Measurements from ENCODE around the gene FIP1L1.
"Not testable (repeated sequence)": the region's sequence is repeated elsewhere in the genome, so short reads cannot be mapped to it uniquely, and the experiment has no call there.

Gene FIP1L1, protein sequence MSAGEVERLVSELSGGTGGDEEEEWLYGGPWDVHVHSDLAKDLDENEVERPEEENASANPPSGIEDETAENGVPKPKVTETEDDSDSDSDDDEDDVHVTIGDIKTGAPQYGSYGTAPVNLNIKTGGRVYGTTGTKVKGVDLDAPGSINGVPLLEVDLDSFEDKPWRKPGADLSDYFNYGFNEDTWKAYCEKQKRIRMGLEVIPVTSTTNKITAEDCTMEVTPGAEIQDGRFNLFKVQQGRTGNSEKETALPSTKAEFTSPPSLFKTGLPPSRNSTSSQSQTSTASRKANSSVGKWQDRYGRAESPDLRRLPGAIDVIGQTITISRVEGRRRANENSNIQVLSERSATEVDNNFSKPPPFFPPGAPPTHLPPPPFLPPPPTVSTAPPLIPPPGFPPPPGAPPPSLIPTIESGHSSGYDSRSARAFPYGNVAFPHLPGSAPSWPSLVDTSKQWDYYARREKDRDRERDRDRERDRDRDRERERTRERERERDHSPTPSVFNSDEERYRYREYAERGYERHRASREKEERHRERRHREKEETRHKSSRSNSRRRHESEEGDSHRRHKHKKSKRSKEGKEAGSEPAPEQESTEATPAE

DNA sequence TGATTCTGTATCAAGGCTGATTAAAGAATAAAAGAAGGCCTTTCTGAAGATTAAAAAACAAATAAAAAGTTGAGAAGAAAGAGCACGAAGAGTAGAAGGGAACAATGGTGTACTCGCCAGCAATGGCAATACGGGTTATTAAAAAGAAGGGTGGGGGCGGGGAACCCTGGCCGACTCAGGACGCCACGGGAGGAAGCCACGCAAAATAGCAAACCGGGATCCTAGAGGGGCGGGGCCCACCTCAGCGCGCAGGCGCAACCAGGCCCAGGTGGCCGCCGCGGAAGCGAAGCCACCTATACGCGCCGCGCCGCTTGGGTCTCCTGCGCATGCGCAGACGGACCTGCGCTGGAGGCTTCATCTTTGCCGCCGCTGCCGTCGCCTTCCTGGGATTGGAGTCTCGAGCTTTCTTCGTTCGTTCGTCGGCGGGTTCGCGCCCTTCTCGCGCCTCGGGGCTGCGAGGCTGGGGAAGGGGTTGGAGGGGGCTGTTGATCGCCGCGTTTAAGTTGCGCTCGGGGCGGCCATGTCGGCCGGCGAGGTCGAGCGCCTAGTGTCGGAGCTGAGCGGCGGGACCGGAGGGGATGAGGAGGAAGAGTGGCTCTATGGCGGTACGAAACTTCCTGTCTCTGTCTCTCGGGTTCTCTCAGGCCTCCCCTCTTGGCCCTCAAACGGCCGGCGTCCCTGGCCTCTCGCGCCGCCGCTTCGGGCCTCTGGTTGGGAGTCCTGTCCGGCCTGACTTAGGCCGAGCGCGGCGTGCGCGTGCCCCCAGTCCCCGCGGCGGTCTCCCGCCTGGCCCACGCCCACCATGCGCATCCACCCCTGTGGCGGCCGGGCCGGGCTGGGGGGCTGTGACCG, at the start of gene FIP1L1:
Gene FIP1L1 (plus strand): TSS at position 323 of the 852 bp plus-strand sequence. CDS start 198 bp downstream, at position 521.
- DNase-seq: peak; percentile 95

DNA sequence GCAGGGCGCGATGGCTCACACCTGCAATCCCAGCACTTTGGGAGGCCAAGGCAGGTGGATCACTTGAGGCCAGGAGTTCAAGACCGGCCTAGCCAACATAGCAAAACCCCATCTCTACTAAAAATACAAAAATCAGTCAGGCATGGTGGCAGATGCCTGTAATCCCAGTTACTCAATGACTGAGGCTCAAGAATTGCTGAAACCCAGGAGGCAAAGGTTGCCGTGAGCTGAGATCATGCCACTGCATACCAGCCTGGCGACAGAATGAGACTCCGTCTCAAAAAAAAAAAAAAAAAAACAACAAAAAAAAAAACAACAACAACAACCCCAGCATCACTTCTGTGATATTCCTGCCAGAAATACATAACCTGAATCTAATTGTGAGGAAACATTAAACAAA, 42.5 kb upstream of the FIP1L1 start:
- not testable (repeated sequence) for DNase-seq

DNA sequence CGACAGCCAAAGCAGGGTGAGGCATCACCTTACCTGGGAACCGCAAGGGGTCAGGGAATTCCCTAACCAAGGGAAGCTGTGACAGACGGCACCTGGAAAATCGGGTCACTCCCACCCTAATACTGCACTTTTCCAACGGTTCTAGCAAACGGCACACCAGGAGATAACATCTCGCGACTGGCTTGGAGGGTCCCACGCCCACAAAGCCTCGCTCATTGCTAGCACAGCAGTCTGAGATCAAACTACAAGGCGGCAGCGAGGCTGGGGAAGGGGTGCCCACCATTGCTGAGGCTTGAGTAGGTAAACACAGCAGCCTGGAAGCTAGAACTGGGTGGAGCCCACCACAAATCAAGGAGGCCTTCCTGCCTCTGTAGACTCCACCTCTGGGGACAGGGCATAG, 37.3 kb upstream of the FIP1L1 start:
- DNase-seq: not testable (repeated sequence)

DNA sequence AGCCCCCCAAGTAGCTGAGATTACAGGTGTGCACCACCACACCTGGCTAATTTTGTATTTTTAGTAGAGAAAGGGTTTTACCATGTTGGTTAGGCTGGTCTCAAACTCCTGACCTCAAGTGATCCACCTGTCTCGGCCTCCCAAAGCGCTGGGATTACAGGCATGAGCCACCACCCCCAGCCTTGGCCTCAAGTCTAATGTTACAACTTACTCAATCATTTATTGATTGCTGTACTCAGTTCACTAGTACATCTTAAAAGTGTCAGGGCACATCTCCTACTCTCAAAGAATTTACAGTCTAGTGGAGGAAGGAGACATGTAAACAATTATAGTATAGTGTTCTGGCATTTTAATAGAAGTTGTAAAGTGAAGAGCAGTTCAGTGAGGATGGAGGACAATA, 31.0 kb upstream of the FIP1L1 start:
- DNase-seq: not testable (repeated sequence)

DNA sequence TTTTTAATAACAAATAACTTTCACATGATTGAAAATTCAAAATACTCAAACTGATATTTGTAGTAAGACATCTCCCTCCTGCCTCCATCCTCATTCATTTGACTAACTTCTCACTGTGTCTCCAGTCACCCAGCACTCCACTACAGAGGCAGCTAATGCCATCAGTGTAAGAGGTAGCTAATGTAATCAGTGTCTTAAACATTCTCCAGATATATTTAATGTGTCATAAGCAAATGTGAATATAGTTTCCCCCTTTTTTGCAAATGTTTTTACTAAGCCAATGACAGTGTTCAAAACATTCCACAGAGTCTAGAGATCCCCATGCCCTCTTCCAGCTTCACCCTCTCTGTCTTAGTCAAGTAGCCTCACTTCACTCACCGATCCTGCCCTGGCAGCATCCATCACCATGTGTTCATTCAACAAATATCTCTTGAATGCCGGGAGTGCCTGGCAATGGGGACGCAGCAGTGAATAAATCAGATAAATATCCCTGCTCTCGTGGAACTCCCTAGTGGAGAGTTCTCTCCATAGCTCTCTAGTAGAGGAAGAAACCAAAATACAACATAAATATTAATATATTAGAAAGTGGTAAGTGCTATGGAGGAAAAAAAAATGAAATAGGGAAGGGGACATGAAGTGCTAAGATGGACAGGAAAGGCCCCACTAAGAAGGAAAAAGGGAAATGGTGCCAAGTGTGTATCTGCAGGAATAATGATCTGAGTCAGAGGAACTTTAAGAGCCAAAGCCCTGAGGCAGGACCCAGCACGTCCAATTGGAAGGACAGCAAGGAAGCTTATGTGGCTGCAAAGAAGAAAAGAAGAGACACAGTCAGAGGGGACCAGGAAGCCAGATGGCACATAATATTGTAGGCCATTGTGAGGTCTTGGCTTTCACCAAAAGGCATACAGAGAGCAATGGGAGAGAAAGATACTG, 30.3 kb upstream of the FIP1L1 start:
- DNase-seq: no peak

DNA sequence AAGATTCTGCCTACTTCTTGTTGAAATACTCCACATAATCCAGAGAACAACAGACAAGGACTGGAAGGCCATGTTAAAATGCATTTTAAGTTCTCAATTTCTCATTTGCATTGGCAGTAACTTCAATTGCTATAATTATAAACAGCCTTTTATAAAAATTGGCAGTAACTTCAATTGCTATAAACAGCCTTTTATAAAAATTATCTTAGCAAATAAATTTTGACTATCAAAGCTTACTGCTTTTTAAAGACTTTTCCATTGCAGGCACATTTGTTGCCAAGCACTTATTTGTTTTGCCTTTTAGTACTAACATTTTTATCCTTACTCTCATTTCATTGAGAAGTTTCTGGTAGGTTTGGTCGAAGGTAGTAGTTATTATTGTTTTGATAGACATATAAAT, 29.4 kb upstream of the FIP1L1 start:
- peak in 1 of 2 experiments; percentile 53 for DNase-seq

DNA sequence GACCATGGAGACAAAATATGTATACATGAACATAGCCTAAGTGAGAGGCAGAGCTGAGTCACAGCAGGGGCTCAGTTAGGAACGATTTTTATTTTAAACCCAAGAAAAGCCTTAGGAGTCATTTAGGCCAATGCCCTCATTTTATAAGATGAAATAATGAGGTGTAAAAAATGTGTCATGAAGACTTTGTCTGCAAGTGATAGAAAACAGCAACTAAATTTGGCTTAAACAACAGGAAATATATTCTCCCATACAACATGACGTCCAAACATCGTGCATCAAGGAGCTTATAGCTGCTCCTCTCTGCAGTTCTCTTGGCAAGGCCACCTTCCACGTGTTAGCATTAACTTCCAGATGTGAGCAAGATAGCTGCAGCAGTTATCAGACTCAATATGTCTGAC, 28.4 kb upstream of the FIP1L1 start:
- no peak for DNase-seq

DNA sequence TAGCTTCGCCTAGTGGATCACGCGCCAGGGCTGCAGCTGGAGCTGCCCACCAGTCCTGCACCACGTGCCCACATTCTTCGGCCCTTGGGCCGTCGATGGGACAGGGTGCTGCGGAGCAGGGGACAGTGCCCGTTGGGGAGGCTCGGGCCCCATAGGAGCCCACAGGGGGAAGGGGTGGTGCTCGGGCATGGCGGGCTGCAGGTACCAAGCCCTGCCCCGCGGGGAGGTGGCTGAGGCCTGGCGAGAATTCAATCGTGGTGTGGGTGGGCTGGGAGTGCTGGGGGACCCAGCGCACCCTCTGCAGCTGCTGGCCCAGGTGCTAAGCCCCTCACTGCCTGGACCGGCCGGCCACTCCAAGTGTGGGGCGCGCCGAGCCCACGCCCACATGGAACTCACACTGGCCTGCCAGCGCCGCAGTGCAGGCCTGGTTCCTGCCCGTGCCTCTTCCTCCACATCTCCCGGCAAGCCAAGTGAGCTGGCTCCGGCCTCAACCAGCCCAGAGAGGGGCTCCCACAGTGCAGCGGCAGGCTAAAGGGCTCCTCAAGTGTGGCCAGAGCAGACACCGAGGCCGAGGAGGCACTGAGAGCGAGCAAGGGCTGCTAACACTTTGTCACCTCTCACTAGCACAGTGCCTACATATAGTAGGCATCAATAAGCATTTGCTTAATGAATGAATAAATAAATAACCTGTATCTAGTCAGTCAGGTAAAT, 23.3 kb upstream of the FIP1L1 start:
- DNase-seq: no peak

DNA sequence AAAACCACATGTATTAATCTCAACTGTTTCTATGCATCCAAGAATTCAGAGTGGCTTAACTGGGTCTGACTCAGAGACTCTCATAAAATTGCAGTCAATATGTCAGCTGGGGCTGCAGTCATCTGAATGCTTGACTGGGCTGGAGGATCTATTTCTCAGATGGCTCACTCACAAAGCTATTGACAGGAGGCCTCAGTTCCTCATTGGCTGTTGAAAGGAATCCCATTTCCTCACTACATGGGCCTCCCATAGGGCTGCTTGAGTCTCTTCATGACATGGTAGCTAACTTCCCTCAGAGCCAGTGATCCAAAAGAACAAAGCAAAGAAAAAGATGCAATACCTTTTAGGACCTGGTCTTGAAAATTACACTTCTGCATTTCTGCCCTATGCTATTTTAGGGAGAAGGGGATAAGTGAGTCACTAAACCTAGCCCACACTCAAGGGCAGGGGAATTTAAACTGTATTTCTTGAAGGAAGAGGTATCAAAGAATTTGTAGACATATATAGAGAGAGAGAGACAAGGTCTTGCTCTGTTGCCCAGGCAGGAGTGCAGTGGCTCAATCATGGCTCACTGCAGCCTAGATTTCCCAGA, 21.4 kb upstream of the FIP1L1 start:
- DNase-seq: no peak

DNA sequence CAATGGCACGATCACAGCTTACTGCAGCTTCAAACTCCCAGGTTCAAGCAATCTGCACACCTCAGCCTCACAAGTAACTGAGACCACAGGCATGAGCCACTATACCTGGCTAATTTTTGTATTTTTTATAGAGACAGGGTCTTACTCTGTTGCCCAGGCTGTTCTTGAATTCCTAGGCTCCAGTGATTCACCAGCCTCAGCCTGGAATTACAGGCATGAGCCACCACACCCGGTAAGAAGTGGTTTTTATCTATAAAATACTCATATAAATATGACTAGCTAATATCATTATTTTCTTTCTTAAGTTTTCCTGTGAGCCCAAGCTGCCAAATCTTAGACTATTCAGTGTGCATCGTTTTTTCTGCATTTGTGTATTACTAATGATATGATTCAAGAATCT, 16.0 kb upstream of the FIP1L1 start:
- no peak for DNase-seq

DNA sequence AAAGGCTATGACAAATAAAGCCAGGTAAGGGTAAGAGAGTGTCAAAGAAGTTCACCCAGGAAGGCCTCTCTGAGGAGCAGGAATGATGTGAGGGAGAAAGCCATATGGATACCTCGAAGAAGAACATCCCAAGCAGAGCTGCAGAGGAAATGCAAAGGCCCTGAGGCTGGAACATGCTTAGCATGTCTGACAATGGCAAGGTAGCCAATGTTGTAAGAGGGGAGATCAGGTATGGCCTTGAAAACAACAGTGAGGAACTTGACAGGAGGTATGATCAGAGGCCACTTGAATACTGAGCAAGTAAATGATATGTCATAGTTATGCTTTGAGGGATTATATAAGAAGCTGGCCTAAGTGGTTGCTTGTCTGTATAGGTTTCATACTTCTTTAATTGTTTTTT, 15.3 kb upstream of the FIP1L1 start:
- DNase-seq: peak in 1 of 2 experiments; percentile 1

DNA sequence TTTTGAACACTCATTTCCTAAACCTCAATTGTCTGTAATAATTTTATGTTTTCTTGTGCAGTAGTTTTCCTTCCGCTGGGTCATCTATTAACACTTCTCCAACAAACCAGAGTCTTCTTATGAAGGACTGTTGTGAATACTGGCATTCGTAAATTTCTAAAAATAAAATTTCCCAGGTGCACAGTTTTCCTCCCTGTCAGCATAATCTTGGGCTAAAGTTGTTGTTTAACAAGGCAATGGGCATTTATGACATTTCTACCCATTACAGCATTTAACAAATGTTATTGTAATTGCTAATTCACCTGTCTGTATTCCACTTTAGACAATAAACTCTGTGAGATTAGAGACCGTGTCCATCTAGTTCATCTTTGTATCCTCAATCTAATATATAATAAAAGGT, 12.8 kb upstream of the FIP1L1 start:
- no peak for DNase-seq

DNA sequence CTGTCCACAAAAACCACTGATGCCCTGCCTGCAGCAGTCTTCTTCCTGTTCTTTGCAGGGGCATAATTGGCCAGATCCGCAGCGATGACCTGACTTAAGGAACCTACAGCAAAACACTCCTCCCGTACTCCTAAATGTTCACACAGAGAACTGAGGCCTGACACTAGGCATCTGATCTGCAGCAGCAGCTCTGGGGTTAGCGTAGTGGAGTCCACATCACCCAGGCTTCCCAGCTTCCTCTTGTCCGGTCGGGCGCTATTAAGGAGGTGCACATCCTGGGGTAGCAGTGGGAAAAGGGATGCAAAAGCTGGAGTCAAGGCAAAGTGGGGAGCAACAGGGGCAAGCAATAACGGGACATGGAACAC, 12.3 kb upstream of the FIP1L1 start:
- DNase-seq: peak in 1 of 2 experiments; percentile 46

DNA sequence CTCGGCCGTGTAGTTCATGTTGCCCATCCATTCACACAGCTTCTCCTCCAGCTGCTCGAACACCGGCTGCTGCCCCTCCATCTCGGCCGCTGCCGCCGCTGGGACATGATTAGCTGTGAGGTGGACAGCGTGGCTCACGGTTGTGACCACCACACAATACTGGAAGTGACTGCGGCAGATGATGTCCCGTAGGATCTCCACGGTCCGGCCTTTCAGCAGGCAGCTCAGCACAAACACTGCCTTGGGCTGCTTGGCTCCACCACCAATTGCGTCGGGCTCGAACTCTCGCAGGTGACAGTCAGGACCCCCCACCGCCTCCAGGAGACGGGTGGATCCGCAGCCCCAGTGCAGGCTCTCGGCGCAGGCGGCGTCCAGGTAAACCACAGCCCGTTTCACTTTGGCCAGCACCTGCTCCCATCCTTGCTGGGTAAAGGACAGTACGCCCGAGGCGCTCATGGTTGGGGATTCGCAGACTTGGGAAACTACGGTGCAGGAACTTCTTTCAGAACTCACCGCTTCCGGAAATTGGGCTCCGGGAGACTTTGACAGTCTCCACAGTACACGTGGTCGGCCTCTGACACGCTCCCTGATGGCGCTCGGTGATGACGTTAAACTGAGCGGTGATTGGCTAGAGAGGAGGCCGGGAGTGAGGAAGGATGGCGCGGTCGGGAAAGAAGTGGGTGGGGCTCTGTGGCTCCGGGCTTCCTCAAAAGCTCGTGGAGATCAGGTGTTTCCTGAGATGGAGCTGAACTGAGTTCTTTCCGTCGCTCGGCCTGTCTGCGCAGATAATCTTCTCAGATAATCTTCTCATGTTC, 11.7 kb upstream of the FIP1L1 start, which contains the start of gene SCFD2:
Gene SCFD2 (minus strand): TSS at position 576 of the 815 bp plus-strand sequence.
- DNase-seq: peak; percentile 97 to 98

DNA sequence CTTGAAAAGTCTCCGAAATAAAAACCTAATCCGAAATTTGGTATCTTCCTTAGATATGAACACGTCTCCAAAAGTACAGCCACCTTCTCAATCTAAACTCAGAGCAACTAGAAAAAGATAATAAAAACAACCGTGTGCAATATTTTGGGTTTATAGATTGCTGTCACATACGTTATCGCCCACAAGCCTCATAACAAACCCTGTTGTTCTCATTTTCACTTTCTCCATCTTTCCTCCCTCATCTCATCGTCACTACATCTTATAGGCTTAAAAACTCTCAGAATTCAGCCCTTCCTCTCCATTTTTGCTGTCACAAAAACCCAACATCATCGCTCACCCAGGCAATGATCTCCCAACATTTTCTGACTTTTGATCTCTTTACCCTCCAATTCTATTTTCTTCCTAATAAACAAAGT, 11.1 kb upstream of the FIP1L1 start:
- DNase-seq: no peak

DNA sequence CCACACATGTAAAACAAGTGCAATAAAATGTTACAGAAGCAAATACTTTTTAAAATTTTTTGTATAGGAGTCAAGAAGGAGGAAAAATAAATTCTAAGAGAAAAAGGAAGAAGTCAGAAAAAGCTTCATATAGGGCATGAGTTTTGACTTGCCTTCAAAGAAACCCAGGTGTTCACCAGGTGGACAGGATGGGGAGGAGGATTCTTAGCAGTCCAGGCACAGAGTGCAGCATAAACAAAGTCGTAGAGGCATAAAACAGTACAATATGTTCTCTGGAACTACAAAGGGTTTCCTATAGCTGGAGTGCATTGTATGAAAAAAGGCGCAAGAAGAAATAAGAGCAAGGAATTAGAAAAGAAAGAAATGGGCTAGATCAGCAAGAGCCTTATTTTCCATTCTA, 9.7 kb upstream of the FIP1L1 start:
- no peak for DNase-seq

DNA sequence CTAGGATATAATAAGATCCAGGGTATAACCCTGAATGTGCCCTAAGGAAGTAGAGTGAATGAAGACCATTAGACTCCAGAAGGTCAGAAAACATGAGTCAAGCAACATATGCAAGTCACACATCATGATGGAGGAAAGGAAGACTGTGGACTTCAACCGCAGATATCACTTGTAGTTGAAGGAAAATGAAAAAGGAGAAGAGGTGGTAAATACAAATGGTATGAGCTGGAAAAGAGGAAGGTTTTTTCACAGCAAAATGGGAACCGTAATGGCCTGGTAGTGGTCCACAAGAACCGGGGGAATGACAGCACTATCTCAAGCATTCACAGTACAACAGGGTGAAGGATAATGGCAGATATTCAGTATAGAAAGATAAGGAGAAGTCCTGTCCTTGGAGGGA, 6.4 kb upstream of the FIP1L1 start:
- DNase-seq: no peak

DNA sequence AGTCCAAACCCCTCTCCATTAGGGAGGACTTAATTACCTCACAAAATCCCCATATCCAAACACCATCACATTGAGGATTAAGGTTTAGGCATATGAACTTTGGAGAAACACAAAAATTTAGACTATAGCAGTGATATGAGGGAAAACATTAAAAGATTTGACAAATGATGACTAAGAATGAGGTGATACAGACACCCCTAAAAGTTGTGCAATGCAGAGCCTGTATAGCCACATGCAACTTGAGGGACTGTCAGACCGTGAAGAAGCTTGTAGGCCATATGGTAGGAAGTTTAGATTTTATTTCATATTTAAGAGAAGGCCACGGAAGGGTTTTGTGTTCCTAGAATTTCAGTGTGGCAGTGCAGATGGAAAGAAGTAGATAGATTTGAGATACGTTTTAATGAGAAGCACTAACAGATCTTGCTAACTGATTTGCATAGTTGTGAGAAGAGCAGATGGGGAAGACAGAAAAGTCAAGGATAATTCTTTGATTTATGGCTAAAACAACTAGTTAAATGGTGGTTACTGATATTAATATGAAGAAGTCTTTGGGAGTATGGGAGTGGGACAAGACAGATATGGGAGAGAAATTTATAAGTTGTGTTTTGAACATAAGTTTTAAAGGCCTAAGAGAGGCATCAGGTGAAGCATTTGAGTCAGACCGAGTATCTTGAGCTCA, 5.5 kb upstream of the FIP1L1 start:
- DNase-seq: no peak

DNA sequence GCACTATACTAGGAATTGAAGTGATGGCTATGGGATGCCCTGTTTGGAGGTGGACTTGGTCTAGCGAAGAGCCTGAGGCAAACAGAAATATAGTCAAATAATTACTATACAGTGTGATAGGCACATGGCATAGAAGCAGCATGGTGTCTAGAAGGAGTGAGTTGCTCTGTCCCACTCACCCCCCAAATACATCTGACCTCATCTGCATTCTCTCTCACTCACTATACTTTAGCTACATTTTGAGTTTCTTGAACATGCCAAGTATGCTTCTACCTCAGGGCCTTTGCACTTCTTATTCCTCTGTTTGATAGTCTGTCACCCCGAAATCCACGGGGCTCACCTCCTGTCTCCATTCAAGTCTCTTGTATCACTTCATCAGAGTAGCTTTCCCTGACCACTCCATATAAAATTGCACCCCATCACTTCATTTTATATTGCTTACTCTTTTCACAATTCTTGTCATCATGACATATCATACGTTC, 2.6 kb upstream of the FIP1L1 start:
- DNase-seq: no peak

DNA sequence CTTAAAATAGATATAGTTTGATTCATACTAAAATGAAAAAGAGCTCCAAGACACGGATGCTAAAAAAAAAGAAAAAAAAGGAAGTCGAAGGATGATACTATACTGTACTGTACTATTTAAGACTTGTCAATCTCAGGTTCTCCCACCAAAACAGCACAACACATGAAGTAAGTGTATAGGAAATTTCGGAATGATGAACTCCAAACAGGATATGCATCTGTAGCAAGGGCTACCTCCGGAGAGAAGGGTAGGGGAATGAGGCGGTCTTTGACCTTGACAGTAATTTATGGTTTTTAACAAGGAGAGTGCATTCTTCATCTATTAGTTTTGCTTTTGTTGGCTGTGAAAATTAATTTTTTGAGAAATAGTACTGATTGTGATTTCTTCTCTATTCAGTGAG, 541 bp upstream of the FIP1L1 start:
- no peak for DNase-seq

Measured in NCI-H2081 (cell line).